ENCODE results near the gene CCDC6.

DNA sequence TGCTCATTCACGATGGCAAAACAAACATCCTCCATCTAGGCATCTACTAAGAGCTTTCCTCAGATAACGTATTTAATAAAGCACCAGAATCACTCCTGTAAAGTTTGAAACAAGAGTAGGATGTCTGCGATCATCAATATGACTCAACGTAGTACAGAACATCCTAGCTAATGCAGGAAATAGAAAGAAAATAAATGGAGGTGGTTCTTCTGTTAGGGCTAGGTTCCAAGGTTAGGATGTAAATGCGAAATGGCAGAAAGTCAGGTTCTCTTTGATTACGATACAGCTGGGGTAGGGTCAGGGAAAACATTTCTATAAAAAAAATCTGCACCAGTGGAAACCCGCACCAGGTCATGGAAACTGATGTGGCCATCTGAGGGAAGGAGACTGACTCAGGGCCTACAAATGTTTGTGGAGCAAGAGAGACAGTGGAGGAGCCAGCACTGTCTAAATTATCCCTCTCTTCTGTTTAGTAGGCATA, 29.1 kb downstream of the CCDC6 start:
- TF ChIP-seq ZNF274 (IDR thresholded peaks at IDR 0.05; ENCODE audit: low read depth, low read length): no peak
- no peak for TF ChIP-seq YY1 (IDR thresholded peaks at IDR 0.05; ENCODE audit: insufficient read depth, insufficient read length)

Data from NT2/D1 (cell line).